Stimulated activated CD8-positive, alpha-beta memory T cell treated with anti-CD3 and anti-CD28 coated beads, Interleukin-12 subunit alpha, Interleukin-12 subunit beta, amount 100 ng/mL, for 4 hours (primary cell): ENCODE measurements around the gene RNASEH1.
"Not testable (repeated sequence)": the region's sequence is repeated elsewhere in the genome, so short reads cannot be mapped to it uniquely, and the experiment has no call there.

Source experiments
- DNase-seq: peaks from one replicate; pipeline ENCODE4 v3.0.0-alpha.2; 2020; ENCODE audit warnings: low read depth

Gene RNASEH1

DNA sequence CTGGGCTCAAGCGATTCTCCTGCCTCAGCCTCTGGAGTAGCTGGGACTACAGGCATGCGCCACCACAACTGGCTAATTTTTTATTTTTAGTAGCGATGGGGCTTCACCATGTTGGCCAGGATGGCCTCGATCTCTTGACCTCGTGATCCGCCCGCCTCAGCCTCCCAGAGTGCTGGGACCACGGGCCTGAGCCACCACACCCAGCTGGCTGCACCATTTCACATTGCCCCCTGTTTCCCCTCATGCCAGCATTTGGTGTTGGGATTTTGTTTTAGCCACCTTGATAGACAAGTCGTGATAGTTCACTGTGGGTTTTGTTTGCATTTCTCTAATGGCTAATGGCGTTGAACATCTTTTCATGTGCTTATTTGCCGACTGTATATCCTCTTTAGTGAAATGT, 31.0 kb upstream of the RNASEH1 start:
- no peak for DNase-seq

DNA sequence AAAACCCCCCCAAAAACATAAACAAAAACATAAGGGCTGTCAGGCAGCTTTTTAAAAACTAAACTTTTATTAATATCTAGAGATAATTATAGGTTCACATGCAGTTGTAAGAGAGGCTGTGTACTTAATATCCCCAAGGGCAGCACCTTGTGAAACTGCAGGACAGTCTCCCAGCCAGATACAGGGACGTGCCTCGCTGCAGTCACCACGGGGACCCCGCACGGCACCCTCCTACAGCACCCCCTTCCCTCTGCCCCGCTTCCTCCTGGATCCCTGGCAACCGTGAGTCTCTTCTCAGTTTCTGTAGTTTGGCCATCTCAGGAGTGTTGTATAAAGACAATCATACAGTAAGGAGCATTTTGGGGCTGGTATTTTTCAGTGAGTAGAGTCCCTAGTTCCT, 30.0 kb upstream of the RNASEH1 start:
- no peak for DNase-seq

DNA sequence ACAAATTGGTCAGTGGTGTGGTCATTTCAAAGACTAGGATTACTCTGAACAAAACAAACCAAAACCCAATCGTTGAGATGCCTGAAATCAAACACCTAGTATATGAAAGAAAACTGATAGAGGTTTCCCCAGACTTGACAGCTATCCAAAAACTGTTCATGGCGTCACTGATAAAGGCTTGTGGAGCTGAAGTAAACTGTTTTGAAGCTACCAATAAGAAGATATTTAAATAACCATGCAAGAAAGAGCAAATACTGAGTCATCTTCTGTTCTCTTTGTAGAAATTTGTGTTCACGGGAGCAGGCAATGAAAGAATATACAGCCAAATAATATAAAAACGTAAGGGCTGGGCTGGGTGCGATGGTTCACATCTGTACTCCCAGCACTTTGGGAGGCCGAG, 29.3 kb upstream of the RNASEH1 start:
- DNase-seq, result no peak

DNA sequence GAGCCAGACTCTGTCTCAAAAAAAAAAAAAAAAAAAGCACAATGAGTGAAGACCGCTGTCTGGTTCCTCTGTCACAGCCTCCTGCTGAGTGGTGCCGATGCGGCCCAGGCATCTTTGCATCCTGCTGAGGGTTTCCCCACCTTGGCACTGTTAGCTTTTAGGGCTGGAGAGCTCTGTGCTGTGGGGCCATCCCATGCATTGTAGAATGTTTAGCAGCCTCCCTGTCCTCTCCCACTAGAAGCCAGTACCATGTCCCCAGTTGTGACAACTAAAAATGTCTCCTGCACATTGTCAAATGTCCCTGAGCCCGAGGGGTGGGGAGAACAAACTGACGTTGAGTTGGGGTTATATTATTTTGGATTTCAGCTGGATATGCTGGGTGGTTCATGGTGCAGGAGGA, 28.9 kb upstream of the RNASEH1 start:
- DNase-seq, result no peak

DNA sequence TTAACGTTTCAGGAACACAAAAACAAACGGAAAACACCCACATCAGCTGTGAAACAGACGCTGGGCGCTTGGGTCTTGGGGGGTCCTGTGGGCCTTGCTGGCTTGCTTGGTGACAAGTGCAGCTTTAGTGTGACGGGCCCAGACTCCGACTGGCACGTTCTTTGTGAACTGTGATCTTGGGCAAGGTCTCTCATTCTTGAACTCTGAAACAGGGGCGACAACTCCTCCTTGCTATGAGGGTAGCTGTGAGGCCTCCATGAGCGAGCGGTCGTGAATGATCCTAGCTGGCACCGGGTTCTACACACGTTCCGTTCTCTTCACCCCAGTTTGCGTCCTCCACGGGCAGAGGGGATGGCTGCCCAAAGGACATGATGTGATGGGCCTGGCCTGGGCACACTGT, 28.1 kb upstream of the RNASEH1 start:
- DNase-seq, result no peak

DNA sequence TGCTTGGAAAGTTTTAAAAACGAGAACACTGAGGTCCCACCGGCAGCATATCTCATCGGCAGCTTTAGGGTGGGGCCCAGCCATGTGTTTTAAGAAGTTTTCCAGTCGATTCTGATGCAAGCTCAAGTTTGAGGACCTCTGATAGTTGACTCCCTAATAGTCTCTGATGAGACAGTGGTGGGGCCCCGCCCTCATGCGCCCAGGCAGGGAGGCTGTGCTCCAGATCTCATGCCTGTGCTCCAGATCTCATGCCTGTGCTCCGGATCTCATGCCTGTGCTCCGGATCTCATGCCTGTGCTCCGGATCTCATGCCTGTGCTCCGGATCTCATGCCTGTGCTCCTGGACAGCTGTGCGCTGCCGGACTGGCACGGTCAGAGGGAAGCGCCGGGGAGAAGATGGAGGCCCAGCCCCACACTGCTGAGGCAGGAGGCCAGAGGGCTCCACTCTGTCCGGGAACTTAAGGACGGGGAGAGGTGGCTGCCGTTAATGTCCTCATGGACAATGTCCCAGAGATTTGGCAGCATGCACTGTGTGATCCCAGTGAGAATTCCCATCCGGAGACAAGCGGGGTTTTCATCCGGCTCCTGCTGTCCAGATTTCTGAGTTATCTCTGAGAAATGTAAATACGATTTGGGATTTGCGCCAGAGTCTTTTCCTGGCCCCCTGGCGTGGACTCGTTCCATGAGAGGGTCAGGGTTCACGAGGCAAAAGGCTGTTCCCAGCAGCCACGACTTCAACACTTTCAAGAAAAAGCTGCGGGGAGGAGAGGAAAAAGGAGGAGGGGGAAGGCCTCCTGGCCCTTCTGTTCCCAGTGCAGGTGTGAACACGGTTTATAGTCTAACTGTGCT, 27.4 kb upstream of the RNASEH1 start:
- DNase-seq, result no peak

DNA sequence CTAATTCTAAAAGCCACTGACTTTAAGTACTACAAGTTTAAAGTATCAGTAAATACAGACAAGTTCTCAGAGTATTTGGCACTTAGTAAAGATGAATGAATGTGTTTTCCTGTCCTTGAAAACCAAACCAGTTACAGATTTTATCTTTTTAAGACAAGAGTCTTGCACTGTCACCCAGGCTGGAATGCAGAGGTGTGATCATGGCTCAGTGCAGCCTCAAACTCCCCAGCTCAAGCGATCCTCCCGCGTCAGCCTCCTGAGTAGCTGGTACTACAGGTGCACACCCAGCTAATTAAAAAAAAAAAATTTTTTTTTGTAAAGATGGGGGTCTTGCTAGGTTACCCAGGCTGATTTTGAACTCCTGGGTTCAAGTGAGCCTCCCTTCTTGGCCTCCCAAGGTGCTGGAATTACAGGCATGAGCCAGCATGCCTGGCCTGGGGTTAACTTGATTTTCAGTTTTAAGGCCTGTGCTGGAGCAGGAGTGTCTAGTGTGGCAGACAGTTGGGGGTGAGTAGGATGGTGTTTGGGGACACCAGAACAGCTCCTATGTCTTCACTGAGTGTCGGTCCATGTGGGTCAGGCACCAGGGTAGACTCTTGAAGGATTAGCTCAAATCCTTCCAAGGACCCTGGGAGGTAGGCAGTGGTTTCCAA, 26.6 kb upstream of the RNASEH1 start:
- no peak for DNase-seq

DNA sequence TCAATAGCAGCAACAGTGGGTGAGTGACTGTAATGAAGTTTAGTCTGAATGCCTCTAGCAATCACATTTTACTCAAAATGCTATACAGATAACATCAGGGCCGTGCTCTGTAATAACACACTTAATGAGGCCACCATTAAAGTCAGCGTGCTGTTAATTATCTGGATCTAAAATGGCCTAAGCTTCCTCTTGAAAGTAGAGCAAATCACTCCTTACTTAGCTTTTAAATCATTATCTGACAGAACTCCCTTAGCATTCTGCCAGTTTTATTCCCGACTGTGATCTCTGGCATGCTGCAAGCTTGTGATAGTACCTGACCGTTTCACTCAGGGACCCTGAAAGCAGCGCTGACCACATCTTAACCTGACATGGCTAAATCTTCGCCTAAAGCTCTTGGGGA, 25.9 kb upstream of the RNASEH1 start:
- DNase-seq, result no peak

DNA sequence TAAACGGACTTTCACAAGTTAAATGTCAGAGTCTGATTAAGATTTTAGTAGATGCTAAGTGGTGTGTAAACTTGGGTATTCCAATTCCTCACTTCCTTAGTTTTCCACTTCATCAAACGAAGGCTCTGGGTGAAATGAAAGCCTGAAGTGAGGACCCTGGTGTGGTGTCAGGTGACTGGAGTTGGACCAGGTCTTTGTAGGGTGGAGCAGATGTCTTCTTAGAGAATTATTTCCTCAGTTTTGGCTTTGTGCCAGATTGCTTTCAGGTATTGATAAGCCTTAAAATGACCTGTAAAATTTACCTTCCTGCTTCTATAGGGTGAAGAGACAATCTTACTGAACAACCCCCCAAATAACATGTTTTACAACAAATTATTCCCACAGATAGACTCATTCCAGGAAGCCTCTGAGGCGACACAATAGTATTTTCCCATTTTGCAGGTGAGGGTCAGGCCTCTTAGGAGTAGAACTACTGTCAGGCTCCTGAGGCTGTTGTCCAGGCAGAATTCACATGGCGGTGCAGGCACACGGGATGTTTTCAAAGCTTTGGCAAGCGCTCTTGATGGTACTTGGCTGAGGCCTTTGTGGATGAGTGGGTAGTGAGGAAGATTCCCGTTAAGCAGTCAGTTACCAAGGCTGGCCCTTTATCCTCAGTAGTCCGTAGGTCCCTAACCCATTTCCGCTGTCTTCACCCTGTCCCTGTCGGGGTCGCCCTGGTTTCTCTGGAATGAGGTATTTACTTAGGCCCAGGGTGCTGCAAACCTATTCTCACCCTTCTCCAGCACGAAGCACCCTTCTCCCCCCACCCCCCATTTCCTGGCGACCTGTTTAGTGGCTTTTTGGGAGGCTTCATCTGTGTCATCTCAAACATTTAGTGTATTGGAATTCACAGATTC, 23.5 kb upstream of the RNASEH1 start:
- DNase-seq, result no peak

DNA sequence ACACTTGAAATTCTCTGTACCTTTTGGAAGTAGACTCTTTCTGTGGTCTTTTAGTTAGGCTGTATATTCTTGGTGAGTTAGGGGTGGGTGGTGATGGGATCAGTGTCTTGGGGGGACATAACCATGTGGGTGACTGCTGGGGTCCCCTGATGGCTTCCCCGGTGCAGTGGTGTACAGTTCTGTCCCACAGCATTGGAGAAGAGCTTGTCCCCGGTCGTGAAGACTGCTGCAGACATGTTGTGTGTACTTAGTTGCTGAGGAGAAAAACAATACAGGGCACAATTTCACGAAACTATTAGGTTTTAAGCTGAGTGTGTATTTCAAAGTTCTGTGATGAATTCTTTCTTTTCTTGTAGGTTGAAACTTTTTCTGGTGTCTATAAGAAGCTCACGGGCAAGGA, 22.3 kb upstream of the RNASEH1 start:
- DNase-seq, result no peak

DNA sequence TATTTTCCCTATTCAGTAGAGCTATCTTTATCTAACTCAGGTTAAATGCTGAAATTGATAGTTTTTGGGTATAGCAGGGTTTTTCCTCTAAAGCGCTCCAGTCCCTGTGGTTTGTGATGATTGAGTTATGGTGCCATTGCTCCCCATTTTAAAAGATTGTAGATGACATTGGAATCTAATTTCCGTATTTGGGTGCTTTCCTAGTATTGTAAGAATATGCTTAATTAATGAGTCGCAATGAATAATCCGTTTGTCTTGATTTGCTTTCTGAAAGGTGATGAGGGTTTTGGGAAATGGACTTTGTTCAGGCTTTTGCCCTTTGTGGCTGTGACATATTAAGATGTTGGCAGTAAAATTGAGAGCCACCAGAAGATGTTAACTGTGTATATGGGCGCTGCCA, 20.9 kb upstream of the RNASEH1 start:
- DNase-seq, result no peak

DNA sequence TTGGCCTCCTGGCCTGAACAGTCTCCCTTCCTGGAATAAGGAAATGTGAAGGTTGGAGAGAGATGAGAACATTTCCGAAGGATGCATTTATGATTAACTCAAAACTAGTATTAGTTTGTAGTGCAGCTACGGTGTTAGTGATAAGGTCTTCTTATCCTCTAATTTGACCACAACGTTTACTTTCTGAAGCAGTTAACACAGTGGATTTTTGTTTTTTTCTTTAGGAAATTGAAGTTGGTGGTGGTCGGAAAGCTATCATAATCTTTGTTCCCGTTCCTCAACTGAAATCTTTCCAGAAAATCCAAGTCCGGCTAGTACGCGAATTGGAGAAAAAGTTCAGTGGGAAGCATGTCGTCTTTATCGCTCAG, 18.1 kb upstream of the RNASEH1 start:
- DNase-seq, result not testable (repeated sequence)

DNA sequence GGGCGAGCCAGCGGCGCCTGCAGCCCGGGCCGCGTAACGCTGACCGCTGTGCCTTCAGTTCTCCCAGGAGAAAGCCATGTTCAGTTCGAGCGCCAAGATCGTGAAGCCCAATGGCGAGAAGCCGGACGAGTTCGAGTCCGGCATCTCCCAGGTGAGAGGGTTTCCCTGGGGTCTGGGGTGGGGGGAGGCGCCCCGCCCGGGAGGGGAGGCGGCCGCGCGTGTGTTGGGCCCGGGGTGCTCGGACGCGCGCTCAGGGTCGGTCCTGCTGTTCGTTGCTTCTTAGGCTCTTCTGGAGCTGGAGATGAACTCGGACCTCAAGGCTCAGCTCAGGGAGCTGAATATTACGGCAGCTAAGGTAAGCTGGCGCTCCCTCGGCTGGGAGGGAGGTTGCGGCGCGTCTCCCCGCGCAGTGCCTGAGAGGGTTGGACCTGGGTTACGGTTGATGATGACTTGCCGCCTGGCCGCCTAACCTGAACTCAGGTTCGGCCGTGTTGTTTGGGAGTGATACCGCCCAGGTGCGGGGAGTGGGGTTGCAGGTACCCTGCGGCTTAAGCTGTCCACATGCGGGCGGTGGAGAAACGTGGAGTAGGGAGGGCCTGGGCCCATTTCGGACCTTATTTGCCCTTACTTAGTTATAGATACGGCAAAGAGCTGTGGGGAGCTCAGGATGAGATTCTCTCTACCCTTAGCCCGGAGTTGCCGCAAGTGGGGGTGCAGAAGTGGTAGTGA, 17.6 kb upstream of the RNASEH1 start:
- no peak for DNase-seq

DNA sequence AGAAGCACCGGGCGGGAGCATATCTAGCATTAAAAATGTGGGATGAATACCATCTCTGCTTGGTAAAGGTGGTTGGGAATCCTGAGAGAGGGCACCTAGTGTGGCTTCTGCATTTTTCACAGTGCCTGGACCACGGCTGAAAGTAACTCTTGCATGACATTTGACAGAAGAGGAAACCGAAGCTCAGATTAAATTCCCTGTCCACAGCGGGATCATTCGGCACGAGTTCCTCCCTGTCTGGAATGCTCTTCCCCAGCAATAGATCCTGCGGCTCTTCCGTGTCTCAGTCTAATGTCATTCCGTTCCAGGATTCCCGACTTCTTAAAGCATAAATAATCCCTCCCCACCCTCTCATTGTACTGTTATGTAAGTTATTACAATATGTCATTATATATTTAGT, 16.0 kb upstream of the RNASEH1 start:
- DNase-seq, result no peak

DNA sequence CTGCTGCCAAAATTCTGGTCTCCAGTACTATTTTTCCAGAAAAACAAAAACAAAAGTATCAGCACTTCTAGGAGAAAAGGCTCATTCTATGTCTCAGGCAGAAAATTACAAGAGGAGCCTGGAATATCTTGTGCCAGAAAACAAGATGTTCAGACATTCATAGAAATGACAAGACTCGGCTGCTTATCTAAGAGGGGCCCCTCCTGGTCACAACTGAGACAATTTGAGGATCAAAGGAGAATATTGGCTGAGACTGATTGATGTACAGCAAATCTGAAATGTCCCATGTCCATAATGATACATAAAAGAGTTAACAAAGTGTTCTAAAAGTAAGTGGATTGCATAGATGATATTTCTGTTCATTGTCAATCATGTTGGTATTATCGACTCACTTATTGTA, 14.5 kb upstream of the RNASEH1 start:
- DNase-seq, result no peak

DNA sequence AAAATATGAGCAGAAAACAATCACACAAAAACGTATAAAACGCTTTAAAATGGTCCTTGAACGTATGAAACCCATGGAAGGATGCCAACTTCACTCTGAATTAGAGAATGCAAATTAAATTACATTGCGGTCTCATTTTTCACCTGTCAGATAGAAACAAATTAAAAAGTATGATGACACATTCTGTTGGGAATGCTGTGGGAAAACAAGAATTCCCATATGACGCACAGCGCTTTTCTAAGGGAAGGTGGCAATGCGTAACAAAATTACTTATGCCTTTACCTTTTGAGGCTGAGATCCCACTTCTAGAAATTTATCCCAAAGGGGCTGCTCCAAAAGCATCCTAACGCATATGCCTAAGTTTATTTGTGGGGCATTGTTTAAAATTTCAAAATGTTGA, 13.2 kb upstream of the RNASEH1 start:
- no peak for DNase-seq

DNA sequence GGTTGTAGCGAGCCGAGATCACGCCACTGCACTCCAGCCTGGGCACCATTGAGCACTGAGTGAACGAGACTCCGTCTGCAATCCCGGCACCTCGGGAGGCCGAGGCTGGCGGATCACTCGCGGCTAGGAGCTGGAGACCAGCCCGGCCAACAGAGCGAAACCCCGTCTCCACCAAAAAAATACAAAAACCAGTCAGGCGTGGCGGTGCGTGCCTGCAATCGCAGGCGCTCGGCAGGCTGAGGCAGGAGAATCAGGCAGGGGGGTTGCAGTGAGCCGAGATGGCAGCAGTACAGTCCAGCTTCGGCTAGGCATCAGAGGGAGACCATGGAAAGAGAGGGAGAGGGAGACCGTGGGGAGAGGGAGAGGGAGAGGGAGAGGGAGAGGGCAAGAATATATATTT, 11.5 kb upstream of the RNASEH1 start:
- not testable (repeated sequence) for DNase-seq

DNA sequence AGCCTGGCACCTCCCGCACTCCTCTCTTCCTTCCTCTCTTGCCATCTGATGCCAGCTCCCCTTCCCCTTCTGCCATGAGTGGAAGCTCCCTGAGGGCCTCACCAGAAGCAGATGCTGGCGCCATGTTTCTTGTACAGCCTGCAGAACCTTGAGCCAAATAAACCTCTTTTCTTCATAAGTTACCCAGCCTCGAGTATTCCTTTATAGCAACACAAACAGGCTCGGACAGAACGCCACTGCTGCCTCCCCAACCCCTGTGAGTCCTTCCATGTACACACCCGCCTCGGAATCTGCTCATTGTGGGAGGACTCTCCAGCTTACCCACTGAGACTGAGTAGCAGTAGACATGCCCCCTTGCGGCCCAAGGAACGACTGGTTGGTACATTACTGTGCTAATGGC, 8.7 kb upstream of the RNASEH1 start:
- DNase-seq, result no peak

DNA sequence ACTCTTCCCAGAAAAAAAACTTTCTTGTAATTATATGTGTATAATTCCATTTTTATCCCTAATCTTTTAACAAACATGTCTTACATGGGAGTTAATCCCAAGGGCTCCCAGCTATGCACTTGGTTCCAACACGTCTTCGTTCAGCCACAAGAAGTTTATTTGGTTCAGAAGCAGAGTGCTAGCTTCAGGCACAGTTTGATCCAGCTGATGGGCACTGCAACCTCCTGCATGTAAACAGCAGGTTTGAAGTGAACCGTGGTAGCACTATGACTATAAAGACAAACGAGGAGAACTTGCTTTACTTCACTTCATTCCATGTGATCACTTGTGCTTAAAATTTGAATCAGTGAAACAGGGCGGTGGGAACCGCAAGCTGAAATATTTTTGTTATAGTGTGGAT, 7.0 kb upstream of the RNASEH1 start:
- no peak for DNase-seq

DNA sequence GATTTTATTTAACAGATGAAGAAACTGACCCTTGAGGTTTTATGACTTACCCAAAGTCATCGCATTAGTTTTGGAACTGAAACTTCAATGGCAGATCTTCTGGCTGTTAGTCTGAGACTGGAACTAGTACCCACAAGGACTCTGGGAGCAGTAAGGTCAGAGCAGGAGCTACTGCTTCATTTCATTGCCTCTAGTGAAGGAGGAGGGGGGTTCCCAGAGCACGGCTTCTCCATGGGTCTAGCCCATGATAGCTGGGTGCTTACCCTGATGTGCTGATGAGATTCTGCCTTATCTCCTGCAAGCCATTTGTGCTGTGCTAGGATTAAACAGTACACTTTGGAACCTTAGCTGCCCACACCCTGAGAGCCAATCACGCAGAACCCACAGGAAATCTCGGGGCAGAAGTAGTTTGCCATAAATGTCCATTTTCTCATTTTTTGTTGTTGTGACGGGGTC, 5.4 kb upstream of the RNASEH1 start:
- no peak for DNase-seq

DNA sequence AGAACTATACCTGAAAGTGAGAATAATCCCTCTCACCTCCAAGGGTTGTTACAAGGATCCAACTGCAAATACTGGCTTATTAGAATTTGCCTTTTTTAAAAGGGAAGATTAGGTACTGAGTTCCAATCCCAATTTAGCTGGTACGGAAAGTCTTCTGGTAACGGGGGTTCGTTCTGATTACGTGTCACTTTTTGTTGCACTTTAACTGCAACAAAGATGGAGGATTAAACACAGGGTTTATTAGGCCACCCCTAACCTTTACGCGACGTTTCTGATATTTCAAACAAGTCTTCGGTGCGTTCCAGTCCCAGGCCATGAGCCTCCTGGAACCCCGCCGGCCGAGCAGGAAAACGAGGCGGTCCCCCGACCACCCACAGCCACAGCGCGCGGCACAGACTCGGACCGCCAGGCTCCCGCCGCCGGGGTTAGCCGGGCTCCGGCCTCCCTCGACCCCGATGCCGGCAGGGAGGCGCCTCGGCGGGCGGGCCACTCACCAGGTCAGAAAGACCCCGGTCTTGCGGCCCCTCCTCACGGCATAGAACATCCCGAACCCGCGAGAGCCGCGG, 411 bp downstream of the RNASEH1 start:
- DNase-seq, result no peak

DNA sequence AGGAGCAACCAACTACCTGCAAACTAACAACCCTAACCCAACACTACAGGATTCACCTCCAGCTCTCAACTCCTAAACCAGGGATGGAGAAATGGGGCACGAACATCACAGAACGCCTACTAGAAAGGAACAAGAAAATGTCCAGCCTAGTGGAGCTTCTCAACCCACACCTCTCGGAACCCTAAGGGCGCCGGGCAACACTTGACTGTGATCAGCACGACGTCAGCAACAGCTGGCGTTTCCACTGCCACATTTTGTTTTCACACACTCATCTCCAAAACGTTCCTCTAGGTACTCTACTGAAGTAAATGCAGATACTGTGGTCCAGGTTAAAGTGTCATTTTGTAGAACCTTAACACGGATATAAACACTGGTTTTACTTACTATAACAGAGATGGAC, 4.2 kb downstream of the RNASEH1 start:
- DNase-seq, result no peak
